SU-DHL-6 (cell line): ENCODE data around the gene TCP10L.

Experiments
- CTCF ChIP-seq: fragments of 200-600 bp; sonication (generic); IDR thresholded peaks from one replicate; pipeline ENCODE4 v1.5.1; 2017; ENCODE audit warnings: antibody characterized with exemption, mild to moderate bottlenecking, low read length, moderate library complexity; ENCODE audit not compliant: insufficient read depth, poor library complexity, severe bottlenecking
- EZH2phosphoT487 ChIP-seq: fragments of 200-600 bp; sonication (generic), shearing (Covaris generic); conservative IDR thresholded peaks from 2 replicates; pipeline ENCODE4 v1.6.1; 2018; ENCODE audit warnings: mild to moderate bottlenecking, antibody characterized with exemption, low read length, moderate library complexity, mixed read lengths

GRCh38 chr21:32612075-32612998 is 27.0 kb upstream of the TCP10L start, which contains the start of gene CFAP298:
- TF ChIP-seq EZH2phosphoT487 = no peak
- TF ChIP-seq CTCF = no peak
